NB4 (cell line): ENCODE data around the gene PSMA4.

Experiments
- CTCF ChIP-seq: IDR thresholded peaks from one replicate; pipeline ENCODE4 v1.5.1; 2012; ENCODE audit warnings: low read depth, low read length
- MYC ChIP-seq: IDR thresholded peaks from 2 replicates; pipeline ENCODE4 v1.6.1; 2011; ENCODE audit warnings: low read depth, low read length
- POLR2A ChIP-seq: IDR thresholded peaks from 2 replicates; pipeline ENCODE4 v1.6.1; 2011; ENCODE audit warnings: mild to moderate bottlenecking; ENCODE audit not compliant: insufficient read length; ENCODE audit errors: extremely low read depth

DNA sequence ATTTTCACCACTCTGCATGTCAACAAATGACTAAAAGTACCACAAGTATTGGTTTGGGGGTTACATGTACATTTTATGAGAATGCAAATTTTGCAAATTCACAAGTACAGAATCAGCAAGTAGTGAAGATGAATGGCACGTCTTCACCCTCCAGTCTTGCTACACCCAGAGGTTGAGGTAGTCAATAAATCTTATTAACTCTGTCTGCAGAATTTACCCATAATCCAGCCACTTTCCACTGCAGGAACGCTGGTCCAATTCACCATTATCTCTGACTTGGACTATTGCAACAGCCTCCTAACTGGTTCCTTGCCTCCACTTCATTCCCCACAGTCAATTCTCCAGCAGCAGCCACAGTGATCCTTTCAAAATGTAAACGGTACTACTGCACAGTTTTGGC is 10.6 kb downstream of the PSMA4 start:
- TF ChIP-seq CTCF (no peak), MYC (no peak), POLR2A (no peak)
